ENCODE data around the gene CHRNA4.
"Not testable (repeated sequence)": the region's sequence is repeated elsewhere in the genome, so short reads cannot be mapped to it uniquely, and the experiment has no call there.

CHRNA4 gene

GRCh38 chr20:63306673-63307537 is 54.2 kb downstream of the CHRNA4 start:
- TF ChIP-seq, protein P1, sequence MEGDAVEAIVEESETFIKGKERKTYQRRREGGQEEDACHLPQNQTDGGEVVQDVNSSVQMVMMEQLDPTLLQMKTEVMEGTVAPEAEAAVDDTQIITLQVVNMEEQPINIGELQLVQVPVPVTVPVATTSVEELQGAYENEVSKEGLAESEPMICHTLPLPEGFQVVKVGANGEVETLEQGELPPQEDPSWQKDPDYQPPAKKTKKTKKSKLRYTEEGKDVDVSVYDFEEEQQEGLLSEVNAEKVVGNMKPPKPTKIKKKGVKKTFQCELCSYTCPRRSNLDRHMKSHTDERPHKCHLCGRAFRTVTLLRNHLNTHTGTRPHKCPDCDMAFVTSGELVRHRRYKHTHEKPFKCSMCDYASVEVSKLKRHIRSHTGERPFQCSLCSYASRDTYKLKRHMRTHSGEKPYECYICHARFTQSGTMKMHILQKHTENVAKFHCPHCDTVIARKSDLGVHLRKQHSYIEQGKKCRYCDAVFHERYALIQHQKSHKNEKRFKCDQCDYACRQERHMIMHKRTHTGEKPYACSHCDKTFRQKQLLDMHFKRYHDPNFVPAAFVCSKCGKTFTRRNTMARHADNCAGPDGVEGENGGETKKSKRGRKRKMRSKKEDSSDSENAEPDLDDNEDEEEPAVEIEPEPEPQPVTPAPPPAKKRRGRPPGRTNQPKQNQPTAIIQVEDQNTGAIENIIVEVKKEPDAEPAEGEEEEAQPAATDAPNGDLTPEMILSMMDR (IDR thresholded peaks at IDR 0.05; ENCODE audit: insufficient read depth, low read length, poor library complexity, severe bottlenecking), result no peak
- no peak overlapping the region for H3K4me3 ChIP-seq (replicated peaks; ENCODE audit: low read depth, low read length)
- DNase-seq (ENCODE audit: extremely low read depth, insufficient read length), result no peak
- H3K27me3 ChIP-seq (replicated peaks; ENCODE audit: control insufficient read depth, insufficient read depth, low read length), result no peaks in the 10 kb centered on the region; the same call in 1 of the 2 replicates
- no peaks in the 10 kb centered on the region for H3K36me3 ChIP-seq (ENCODE audit: control insufficient read depth, insufficient read depth, low read length)

- DNase-seq (ENCODE audit: extremely low read depth, insufficient read length); H3K27me3 ChIP-seq (replicated peaks; ENCODE audit: control insufficient read depth, insufficient read depth, low read length); H3K4me3 ChIP-seq (replicated peaks; ENCODE audit: low read depth, low read length); H3K36me3 ChIP-seq (ENCODE audit: control insufficient read depth, insufficient read depth, low read length): not testable (repeated sequence)
Measured at GRCh38 chr20:63305933-63306672, 55.0 kb downstream of the CHRNA4 start.

DNA sequence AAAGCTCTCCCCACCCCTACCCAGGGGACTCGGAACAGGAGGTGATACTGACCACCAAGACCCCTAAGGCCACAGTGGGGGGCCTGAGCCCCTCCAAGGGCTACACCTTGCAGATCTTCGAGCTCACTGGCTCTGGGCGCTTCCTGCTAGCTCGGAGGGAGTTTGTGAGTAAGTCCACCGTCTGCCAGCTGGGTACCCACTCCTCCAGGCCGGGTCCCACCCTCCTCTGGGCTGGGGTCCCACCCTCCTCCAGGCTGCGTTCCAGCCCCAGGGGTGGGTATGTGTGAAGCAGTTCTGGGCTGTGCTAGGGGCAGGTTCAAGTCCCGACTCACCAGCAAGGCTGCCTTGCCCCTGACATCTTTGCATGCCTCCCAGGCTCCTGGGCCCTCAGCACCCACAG is 55.8 kb downstream of the CHRNA4 start:
- TF ChIP-seq, protein P1 (IDR thresholded peaks at IDR 0.05; ENCODE audit: insufficient read depth, low read length, poor library complexity, severe bottlenecking), result no peak
- no peaks in the 10 kb centered on the region for H3K36me3 ChIP-seq (ENCODE audit: control insufficient read depth, insufficient read depth, low read length)
- no peak for DNase-seq (ENCODE audit: extremely low read depth, insufficient read length)
- no peak overlapping the region for H3K4me3 ChIP-seq (replicated peaks; ENCODE audit: low read depth, low read length)
- H3K27me3 ChIP-seq (replicated peaks; ENCODE audit: control insufficient read depth, insufficient read depth, low read length), result no peaks in the 10 kb centered on the region; the same call in 1 of the 2 replicates

DNA sequence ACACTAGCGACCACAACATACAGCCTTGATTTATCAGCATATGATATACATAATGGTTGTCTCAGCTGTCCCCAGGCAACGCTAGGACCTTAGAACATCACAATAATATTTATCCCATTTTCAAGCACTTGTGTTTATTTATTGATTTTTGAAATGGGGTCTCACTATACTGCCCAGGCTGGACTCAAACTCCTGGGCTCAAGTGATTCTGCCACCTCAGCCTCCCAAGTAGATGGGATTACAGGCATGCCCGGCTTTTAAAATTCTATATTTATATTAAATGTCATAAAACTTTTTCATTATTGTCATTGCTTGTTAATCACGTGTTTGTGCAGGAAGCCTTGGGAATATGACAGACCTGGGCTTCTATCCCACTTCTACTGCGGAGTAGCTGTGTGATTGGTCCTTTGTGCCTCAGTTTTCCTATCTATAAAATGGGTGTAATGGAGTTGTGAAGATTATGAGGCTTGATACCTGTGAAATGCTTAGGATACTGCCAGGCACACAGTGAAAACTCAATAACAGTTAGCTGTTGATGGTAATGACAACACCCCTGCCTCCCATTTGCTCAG is 58.0 kb downstream of the CHRNA4 start:
- DNase-seq (ENCODE audit: extremely low read depth, insufficient read length), result no peak
- TF ChIP-seq, protein P1 (IDR thresholded peaks at IDR 0.05; ENCODE audit: insufficient read depth, low read length, poor library complexity, severe bottlenecking), result no peak
- Histone ChIP-seq H3K36me3 (ENCODE audit: control insufficient read depth, insufficient read depth, low read length) (no peaks in the 10 kb centered on the region), H3K4me3 (replicated peaks; ENCODE audit: low read depth, low read length) (no peak overlapping the region), H3K27me3 (replicated peaks; ENCODE audit: control insufficient read depth, insufficient read depth, low read length) (no peaks in the 10 kb centered on the region)

GRCh38 chr20:63301671-63302070 is 59.5 kb downstream of the CHRNA4 start:
- Histone ChIP-seq H3K4me3 (replicated peaks; ENCODE audit: low read depth, low read length) (no peak overlapping the region), H3K27me3 (replicated peaks; ENCODE audit: control insufficient read depth, insufficient read depth, low read length) (no peaks in the 10 kb centered on the region), H3K36me3 (ENCODE audit: control insufficient read depth, insufficient read depth, low read length) (no peaks in the 10 kb centered on the region)
- DNase-seq (ENCODE audit: extremely low read depth, insufficient read length), result no peak
- TF ChIP-seq, protein P1 (IDR thresholded peaks at IDR 0.05; ENCODE audit: insufficient read depth, low read length, poor library complexity, severe bottlenecking), result no peak
